GM21786 (cell line): ENCODE results near the gene CBLN1.

ENCODE experiments used
- ATAC-seq: cut with Tn5 transposase; IDR thresholded peaks from one replicate; pipeline ENCODE4 v1.9.1; 2021; ENCODE audit not compliant: unreplicated experiment

The CBLN1 gene

DNA sequence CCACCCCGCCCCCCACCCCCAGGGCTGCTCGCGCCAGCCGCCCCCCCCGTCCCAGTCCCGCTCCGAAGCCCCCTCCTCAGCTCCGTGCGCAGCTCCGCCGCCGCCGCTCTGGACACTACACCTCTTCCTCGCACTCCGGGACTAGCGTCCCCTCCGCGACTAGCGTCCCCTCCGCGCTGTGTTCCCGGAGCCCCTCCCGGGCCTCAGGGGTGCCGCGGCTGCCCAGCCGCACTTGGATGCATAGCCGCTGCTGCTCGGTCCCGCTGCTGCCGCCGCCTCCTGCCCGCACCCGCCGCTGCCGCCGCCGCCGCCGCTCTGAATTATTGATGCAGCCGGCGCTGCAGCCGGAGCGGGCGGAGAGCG lies at the start of gene CBLN1:
Gene CBLN1 (minus strand): TSS at position 359 of the 363 bp plus-strand sequence. CDS start 373 bp downstream, outside the sequence.
- ATAC-seq, result peak; percentile 7

DNA sequence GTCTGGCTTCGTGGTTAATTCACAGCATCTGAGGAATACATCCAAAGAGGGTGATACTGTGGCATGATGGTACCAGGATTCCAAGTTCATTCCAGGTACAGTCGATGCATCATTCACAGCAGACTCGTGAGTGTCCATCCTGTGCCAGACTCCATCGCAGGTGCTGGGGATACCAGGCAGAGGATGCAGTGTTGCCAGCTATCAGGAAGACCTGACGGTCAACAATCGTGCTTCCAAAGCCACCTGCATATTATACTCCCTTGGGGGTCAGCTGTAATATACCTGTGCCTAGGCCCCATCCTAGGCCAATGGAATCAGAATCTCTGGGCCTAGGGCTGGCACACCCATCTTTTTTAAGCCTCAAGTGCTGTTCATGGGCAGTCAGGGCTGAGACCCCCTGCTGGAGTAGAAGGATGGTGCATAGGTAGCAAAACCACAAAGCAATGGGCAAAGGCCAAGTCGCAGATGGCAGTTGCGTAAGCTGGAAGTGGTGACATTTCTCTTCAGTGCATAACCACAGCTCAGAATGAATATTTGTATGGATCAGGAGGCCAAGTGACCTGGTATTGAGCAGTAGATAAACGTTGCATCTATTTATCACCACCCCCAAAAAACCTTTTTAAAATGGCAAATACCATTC lies 49.0 kb upstream of the CBLN1 start:
- ATAC-seq, result no peak

DNA sequence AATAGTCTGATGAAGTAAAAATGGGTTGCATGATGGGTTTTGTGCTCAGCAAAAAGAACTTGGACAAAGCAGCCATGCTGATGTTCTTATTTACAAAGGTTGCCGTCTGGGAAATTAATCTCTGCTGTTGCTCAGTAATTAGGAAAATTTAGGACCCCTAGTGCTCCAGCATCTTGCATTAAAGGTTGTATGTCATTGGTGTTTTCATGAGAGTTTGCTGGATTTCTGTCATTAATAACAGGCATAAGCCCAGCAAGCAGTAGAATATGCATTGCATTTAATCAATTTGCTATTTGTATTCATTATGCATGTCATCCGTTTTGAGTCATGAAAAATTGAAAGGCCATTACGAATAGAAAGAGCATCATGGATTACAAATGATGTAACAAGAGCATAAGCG lies 46.7 kb upstream of the CBLN1 start:
- no peak for ATAC-seq

DNA sequence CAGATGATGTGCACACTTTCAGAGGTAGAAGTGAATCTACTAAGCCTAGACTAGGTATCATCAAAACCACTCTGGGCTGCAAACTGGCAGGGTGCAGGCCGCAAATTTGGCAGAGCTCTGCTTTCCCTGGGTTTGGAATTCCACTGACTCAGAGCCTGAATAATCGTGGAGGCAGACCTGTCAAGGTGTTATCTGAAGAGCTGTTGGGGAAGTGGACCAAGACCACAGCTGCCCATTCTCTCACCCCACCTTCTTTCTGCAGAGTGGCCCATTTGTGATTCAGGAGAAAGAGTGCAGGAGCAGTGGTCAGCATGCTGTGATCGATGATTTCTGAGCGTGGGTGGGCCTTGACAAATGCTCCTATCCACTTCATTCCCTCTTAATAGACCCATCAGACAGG lies 45.8 kb upstream of the CBLN1 start:
- no peak for ATAC-seq

DNA sequence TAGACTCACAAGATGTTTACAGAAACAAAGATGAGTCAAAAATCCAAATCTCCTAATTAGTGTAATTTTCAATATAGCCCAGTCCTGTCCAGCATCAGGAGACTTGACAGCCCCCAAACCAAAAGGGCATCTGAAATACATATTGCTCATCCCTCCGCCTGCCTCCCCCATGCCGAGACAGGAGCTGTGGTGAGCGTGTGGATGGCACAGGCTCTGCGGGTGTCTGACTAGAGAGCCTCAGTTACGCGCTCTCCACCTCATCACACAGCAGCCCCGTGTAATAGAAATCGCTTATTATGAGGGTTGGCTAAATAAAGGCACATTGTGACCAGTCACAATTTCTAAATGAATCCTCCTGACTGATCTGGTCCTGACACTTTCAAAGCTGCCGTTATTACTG lies 43.1 kb upstream of the CBLN1 start:
- ATAC-seq, result no peak

DNA sequence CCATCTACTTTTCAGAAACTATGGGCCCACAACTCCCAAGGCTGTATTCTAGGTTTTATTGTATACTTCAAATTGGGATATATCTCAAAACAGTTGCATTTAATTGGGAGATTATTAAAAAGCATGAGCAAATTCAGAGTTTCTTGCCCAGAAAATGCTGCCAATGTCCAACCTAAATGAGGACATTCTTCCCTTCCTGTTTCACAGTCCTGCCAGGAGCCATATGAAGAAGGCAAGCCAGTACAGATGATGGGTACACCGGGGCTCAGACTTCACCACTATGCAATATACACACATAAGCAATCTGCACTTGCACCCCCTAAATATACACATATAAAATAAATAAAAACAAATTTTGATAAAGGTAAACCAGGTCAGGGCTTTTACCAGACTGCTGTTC lies 34.0 kb upstream of the CBLN1 start:
- ATAC-seq, result no peak

DNA sequence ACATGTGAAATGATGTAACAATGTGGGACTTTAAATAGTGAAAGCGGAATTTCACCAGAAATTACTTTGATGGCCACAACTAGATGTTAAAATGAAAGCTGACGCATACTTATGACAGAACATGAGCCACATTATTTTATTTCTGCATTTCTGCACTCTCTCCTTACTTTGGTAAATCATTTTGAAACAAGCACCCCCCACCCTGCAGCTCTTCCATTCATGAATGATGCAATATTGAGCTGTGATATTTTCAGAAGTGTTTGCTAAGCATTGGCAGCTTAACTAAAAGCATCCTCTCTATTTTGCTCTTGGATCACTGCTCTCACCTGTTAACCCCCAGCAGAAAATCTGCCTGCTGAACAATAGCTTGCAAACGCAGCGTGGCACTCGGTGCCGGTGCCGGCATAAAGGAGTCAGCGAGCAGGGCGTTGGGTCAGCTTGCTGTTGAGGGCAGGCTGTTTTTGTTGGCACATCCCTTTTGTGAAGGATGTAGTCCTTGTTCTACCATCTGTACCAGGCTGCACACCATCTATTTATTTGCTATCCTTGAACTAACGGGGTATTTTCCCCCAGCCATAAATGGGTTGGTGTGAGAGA lies 30.8 kb upstream of the CBLN1 start:
- no peak for ATAC-seq

DNA sequence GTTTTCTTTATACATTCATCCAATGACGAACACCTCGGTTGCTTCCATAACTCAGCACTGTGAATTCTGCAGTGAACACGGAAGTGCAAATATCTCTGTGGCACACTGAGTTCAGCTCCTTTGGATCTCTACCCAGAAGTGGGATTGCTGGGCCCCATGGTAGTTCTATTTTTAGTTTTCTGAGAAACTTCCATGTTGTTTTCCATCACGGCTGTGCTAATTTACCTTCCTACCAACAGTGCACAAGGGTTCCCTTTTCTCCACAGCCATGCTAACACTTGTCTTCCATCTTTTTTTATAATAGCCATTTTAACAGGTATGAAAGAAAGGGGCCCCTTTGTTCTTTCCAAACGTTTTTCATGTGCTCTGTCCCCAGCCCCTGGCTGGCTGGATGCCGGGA lies 30.2 kb upstream of the CBLN1 start:
- no peak for ATAC-seq

DNA sequence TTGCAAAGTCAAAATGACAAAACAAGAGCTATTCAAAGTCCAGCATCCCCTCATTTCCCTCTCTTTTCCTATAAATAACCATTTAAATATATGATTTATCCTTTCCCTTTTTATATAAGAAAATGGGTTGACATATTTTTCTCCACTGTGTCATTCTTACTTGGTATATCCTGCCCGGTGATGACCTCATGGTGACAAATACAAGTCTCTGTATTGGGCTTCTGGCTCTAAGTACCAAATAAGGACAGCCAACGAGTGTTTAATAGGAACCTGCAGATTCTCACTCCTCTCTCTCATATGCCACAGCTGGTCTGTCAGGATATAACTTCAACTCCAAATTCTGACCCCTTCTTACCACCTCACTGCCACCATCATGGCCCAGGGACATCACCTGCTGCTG lies 25.5 kb upstream of the CBLN1 start:
- no peak for ATAC-seq

DNA sequence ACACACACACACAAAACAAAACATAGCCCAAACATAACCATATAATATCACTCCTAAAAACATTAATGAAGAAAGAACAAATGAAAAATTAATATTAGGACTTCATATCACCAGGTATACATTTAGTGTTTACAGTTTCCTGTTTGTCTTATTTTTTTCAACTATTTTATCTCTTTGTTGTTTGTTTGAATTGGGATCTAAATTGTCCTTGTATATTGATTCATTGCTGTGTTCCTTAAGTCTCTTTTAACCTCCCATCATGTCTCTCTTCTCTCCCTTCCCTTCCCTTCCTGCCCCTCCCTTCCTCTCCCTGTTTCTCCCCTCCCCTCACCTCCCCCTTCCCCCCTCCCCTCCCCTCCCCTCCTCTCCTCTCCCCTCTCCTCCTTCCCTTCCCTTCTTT lies 23.8 kb upstream of the CBLN1 start:
- ATAC-seq, result no peak

DNA sequence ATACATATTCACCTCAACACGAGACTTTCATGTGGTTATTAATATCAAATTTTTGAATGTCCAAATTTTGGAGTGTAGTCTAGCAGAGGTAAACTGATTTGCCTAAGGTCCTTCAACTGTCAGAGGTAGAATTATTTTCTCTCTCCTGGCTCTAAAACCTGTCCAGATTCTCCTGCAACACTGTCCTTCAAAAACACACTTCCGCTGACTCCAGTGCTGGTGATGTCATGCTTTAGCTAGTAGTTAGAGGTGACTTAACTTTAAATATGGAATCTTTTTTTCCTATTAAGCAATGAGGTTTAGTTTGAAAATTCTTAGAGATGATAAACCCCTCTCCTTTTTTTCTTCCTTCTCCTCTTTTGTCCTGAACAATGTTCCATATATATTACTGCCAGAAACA lies 10.8 kb upstream of the CBLN1 start:
- ATAC-seq, result no peak

DNA sequence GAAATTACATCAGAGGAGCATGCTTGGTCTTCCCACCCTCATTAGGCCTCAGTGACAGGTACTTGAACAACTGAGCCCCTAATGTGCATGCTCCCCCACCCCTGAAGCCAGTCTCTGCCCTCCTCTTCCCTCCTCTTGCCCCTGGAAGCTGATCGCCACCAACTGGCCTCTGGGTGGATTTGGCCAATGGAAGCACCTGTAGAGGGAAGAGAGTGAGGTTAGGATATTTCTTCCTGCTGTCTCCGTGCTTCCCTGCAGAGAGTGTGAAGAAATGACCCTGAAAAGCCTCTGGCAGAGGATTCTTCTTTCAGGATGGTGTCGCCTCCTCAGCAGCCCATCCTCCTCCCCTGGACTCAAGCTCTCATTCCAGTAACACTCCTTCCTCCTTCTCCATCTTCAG lies 5.9 kb upstream of the CBLN1 start:
- no peak for ATAC-seq

DNA sequence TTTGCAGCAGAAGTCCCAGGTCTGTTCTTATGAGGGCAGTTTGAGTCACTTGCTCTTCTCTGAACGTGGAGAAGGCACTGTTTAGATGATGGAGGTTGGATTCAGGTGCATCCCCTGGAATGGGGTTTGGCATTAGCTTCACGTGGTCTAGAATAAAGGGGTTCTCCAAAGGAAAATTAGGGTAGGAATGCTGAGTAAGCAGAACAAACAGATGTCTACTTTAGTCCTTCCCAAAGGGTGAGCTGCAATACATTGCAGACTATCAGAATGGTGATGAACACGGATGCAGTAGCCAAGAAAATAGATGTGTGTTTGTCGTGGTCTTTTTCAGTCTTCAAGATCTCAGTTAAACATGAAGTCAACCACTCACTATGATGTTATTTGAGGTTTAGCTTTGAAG lies 3.3 kb upstream of the CBLN1 start:
- no peak for ATAC-seq

DNA sequence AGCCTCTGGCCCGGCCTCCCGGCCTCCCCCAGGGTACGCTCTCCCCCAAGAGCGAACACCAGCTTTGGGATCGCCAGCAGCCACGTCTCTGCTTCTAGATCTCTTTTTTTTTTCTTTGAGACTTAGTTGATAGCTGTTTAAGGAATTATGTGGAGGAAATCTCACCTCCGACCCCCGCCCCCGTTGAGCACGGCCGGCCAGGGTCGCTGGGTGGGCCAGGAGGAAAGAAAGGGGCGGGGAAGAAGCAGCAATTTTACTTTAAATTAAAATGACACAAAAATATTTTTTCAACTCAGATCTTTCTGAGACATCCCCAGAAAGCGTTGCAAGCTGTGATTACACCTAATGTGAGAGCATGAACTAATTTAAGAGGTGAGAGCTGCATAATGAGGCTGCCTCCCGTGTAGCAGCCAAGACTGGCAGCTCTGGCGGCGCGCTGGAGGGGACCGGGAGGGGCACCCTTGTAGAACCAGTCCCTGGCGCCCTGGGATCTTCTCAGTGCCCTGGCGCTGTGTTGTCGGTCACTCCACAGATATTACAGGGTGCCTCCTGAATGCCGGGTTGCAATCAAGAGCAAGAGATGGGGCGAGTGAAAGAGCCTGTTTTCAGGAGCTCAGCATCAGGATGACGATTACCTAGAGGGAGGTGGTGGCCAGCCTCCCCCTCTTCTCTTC lies 1.9 kb upstream of the CBLN1 start:
- no peak for ATAC-seq

DNA sequence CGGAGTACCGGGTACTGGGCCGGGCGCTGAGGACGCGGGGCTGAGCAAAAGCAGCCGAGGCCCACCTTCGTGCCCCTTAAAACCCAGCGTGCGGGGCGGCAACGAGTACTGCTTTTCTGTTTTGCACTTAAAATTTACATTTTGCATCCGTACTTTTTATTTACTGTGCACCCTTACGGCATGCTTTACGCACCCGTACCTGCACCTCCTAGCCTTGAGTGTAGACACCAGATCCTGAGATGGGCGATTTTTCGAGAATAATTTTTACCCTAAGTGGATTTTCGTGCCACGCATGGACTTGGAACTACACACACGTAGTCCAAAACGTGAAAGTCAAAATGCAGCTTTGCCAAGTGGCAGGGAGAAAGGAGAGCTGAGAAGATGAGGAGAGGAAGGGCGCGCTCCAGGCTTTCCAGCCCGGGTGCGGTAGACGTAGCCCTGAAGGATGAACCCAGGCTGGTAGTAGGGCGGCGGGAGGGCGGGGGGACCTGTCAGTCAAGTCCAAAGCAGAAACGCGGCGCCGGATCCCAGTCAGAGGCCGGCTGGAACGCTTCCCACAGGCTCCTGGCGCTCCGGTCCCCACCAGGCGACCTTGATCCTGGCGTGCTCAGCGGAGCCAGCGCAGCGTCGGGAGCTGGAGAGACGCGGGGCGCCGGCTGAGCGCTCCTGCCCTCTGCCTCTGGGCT lies 1.2 kb upstream of the CBLN1 start:
- ATAC-seq, result no peak

DNA sequence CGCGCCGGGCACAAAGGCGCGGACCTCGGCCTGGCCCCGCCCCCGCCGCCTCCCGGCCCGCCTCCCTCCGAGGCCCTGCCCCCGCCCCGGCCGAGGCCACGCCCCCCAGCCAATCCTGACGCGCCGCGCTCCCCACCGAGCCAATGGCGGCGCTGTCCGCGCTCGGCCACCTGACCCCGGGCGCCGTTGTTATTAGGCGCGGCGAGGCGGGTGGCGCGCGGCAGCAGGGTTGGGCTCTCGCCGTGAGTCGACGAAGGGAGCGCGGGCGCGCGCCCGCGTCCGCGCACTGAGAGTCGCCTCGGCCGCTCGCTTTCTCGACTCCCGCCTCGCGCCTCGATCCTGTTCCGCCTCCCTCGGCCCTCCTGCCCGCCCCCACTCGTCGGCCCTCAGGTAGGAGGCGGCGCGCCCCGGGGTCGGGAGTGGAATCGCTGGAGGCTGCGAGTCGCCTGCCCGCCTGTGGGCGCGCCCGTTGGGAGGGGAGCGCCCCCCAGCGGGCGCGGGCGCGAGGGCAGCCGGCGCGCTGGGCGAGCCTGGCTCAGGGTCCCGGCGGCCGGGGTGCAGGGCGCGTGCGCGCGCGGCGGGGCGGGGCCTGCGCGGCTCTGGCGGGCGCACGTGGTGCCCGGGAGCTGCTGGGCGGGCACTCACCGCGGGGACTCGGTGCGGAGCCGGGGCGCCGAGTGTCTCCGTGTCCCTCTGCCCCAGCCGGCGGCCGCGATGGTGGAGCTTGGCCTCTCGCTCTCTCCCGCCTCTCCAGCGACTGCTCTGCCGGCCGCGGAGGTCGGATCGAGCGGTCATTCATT lies 405 bp upstream of the CBLN1 start:
- peak; percentile 87 for ATAC-seq

DNA sequence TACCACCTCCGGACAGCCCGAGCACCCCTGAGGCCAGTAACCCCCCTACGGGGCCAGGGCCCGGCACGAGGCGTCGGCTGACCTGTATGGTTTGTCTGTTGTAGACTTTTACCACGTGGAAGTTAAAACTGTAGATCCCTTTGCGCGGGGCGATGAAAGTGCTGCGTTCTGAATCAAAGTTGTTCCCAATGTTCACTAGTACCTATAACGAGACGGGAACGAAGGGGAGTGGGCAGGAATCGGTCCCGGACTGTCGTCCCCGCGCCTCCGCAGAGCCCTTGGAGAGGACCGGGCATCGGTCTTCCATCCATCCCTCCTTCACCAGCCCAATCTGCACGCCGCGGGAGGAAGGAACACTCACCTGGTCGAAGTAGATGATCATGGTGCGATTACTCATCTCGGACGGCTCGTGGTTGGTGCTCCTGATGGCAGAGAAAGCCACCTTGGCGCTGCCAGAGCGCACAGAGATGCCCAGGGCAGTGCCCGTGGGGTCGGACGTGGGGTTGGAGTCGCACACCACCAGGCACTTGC lies 732 bp downstream of the CBLN1 start:
- no peak for ATAC-seq

DNA sequence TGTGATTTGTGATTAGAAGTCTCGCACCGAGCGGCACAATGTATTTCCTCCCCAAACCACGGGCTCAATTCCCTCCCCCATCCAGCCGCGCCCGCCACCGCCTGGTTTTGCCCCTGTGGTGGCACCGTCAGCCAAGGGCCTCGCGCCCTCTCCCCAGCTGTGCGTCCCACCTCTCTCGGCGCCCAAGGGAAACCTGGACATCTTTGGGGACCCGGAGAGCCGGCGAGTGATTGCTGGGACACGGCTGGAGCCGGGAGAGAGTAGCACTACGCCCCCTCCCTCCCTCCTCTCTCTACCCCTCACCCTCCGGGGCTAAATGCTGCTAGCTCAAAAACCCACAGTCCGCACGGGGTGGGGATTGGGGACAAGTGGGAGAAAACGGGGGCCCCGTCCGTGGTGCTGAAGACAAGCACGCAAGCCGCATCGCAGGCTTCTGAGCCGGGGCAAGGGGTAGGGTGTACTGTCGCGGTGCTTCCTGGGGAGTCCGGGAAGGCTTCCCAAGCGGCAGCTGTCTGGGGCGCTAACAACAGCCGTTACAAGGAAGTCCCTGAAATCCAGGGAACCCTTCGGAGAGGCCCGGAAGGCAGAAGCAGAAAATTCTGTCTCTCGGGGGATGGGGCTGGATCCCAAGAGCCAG lies 1.4 kb downstream of the CBLN1 start:
- no peak for ATAC-seq

DNA sequence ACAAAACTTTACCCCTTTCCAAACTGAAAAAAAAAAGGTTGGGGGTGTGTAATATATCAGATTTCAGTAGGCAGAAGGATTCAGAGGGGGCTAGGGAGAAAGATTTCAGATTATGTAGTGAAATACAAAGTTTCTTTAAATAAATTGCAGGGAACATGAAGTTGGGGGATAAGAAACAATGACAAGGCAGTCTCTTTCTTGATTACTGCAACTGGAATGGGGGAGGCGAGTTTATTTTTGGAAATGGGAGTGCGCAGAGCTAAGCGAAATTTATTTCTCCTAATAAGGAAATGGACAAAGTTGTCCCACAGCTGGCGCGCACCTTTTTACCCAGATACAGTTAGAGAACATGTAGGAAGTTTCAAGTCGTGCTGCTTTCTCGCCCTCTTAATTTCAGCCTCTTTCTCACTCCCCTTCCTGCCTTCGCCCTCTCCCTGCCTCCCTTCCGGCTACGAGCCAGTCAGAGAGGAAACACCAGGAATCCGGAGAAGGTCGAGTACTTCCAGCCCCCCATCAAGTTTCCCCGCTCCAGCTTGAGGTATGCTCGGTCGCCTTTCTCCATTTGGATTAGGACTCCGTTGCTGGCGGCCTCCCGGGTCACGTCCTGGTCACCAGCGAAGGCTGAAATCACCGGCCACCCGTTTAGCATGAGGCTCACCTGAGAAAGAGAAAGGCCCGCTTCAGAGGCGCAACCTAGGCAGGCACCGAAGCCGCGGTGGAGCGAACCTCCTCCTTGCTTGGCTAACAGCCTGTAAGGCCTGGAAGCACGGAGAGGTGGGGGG lies 2.5 kb downstream of the CBLN1 start:
- ATAC-seq, result no peak

DNA sequence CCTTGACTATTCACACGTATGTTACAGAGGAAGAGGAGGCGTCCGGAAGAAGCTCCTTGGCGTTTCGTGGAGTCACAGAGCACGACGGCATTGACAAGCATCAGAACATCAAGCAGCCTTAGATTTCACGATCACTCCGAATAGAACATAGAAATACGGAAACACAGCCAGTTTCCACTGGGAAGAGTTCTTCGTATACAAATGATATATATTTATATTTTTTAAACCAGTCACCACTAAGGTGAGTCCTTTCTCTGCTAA lies 3.1 kb downstream of the CBLN1 start:
- ATAC-seq, result no peak
